Cardiac fibroblast (primary cell): ENCODE results near the gene CNN3.

ENCODE experiments used
- DNase-seq, 2 donors: peaks; one replicate each; pipeline versions ENCODE4 v3.0.0 to v3.0.0-alpha.2; 2010; ENCODE audit warnings: low read depth in 2 of 2
- H3K4me3 ChIP-seq, 2 donors: replicated peaks in 1 of 2; 1 replicate in 1 of 2; 2 replicates in 1 of 2; pipeline ENCODE4 v1.5.1; 2011; ENCODE audit warnings: low read depth in 2 of 2, low read length in 2 of 2, mild to moderate bottlenecking in 2 of 2, moderate library complexity in 1 of 2
- CTCF ChIP-seq: IDR thresholded peaks from one replicate; pipeline ENCODE4 v1.5.1; 2011; ENCODE audit warnings: low read depth, mild to moderate bottlenecking, low read length, inconsistent platforms

The CNN3 gene

GRCh38 chr1:94937820-94938219, 10.9 kb upstream of the CNN3 start:
- TF ChIP-seq CTCF = no peak
- H3K4me3 ChIP-seq = no peak overlapping the region
- DNase-seq = no peak

GRCh38 chr1:94936861-94937620, 10.1 kb upstream of the CNN3 start:
- H3K4me3 ChIP-seq = no peak overlapping the region
- no peak for TF ChIP-seq CTCF
- DNase-seq = no peak

- peak in 1 of 2 donors; percentile 36 for DNase-seq
- no peak overlapping the region for H3K4me3 ChIP-seq
- no peak for TF ChIP-seq CTCF
Measured at GRCh38 chr1:94935476-94935875, 8.6 kb upstream of the CNN3 start.

- H3K4me3 ChIP-seq = no peak overlapping the region
- no peak for TF ChIP-seq CTCF
- DNase-seq = no peak
Measured at GRCh38 chr1:94935034-94935433, 8.1 kb upstream of the CNN3 start.

- no peak for DNase-seq
- no peak for TF ChIP-seq CTCF
- H3K4me3 ChIP-seq = no peak overlapping the region
Measured at GRCh38 chr1:94934551-94934950, 7.6 kb upstream of the CNN3 start.

- no peak for DNase-seq
- H3K4me3 ChIP-seq = no peak overlapping the region
- TF ChIP-seq CTCF = no peak
Measured at GRCh38 chr1:94931254-94931841, 4.4 kb upstream of the CNN3 start.
